Measurements from ENCODE around the gene HSPB2. TPM values are rescaled to one million over a fixed set of nuclear protein-coding genes. Genes with fewer than 3 reads are reported as not detected.

The HSPB2 gene
- total and polyA plus RNA-seq, 2 of the 4 experiments (the other 2 are of a cell fraction) = 0.18 to 0.55 TPM

DNA sequence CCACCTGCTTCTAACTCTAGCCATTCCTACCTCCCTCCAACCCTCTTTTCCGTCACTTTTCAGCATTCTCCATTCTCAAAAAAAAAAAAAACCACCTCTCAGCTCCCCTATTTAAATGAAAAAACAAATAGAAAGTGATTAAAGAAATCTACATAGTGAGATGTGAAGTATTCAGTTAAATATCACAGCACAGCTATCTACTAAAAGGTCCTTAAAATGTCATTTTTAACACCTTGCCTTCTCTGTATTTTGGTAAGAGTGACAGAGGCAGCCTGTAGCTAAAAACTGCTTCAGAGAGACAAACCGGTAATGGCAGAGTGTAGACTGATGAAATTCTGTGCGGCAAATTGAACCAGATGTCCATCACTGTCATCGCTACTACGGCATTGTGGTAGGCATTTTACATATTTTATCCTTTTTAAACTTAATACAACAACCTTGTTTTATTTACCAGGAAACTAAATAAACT, 40.8 kb upstream of the HSPB2 start:
- Histone ChIP-seq H4K8ac (ENCODE audit: low read depth in 2 of 2, low read length in 2 of 2) (peak overlapping the region; percentile 89 to 91), H2AK5ac (ENCODE audit: low read depth, low read length) (no peak overlapping the region)
- POLR2A ChIA-PET (ENCODE audit: unreplicated experiment) = no interaction called here

More for the DNA sequence above, 40.8 kb upstream of the HSPB2 start:
- peak overlapping the region; percentile 89 for H4K5ac ChIP-seq (ENCODE audit: low read depth, low read length)
- H2BK5ac ChIP-seq (ENCODE audit: low read depth, low read length, poor library complexity, severe bottlenecking) = peak overlapping the region; percentile 56
- H3K23ac ChIP-seq (ENCODE audit: low read depth, low read length) = peak overlapping the region; percentile 50; the same call in 1 of the 2 replicates
- peaks cover 3 to 19% of the 10 kb centered on the region in 2 experiments; a peak in 3 of 4 replicates for H3K79me1 ChIP-seq (ENCODE audit: low read depth in 1 of 2, low read length in 2 of 2)
- H4K20me1 ChIP-seq (ENCODE audit: insufficient read depth, low read length) = no peaks in the 10 kb centered on the region
- H3K36me3 ChIP-seq (ENCODE audit: control insufficient read depth, insufficient read depth, low read length) = peaks cover 1% of the 10 kb centered on the region
- peak overlapping the region; percentile 90 for H2AFZ ChIP-seq (replicated peaks; ENCODE audit: low read length, poor library complexity)
- DNase-seq = no peak
- peak overlapping the region; percentile 53; the same call in 1 of the 2 replicates for H3K4ac ChIP-seq (ENCODE audit: low read depth, low read length)
- peak overlapping the region; percentile 66; the same call in 1 of the 2 replicates for H3K14ac ChIP-seq (replicated peaks; ENCODE audit: low read depth, low read length)
- WGBS, 2 experiments (ENCODE audit: extremely low coverage in 2 of 2, insufficient read length in 1 of 2) = no CpG with 5 or more reads among the region's 5 CpGs
- no peak for ATAC-seq (ENCODE audit: low read depth)
- CTCF ChIA-PET = interaction anchor here (1.0 to 1.5 kb wide), 4 partner anchors 15 to 110 kb away, joined by 4 to 6 read pairs (median 5); no protein-coding TSS in a partner anchor
- H3K4me3 ChIP-seq (ENCODE audit: insufficient read depth, low read depth, low read length) = peak overlapping the region; percentile 94
- H4K91ac ChIP-seq (ENCODE audit: insufficient read depth, low read depth, low read length) = peak overlapping the region; percentile 21; the same call in 1 of the 2 replicates
- peaks cover 4% of the 10 kb centered on the region; the same call in 1 of the 2 replicates for H3K9me1 ChIP-seq (ENCODE audit: insufficient read depth, low read length)
- H3K4me2 ChIP-seq (ENCODE audit: low read depth, low read length) = peak overlapping the region; percentile 91
- peak overlapping the region; percentile 73 for H3K9ac ChIP-seq (ENCODE audit: low read depth, low read length)
- H3K18ac ChIP-seq (ENCODE audit: low read depth, low read length) = peak overlapping the region; percentile 51; the same call in 1 of the 2 replicates
- dilution Hi-C loops (cut with HindIII; ENCODE audit: low sequenced_read_pairs, unreplicated experiment) = no loop called here
- TF ChIP-seq BHLHE40 (IDR thresholded peaks at IDR 0.05; ENCODE audit: low read depth, low read length) (no peak), USF2 (IDR thresholded peaks at IDR 0.05; ENCODE audit: low read depth, low read length) (no peak), SMC3 (IDR thresholded peaks at IDR 0.05; ENCODE audit: low read depth, low read length) (no peak)
- intact Hi-C loops (cut with micrococcal nuclease) = loop anchor here (2.0 to 10.0 kb wide), 2 partner anchors 125 to 353 kb away; partner anchors contain the start of gene PTS
- H3K27ac ChIP-seq (ENCODE audit: insufficient read depth, low read length) = peak overlapping the region; percentile 35; the same call in 1 of the 2 replicates
- no peaks in the 10 kb centered on the region for H3K27me3 ChIP-seq (ENCODE audit: control insufficient read depth, insufficient read depth, low read length)
- H3K56ac ChIP-seq (ENCODE audit: extremely low read depth, insufficient read depth, low read length) = peak overlapping the region; percentile 42; the same call in 1 of the 2 replicates
- H2BK15ac ChIP-seq (ENCODE audit: low read depth, low read length) = no peak overlapping the region
- peak overlapping the region; percentile 40; the same call in 1 of the 2 replicates for H2BK120ac ChIP-seq (ENCODE audit: low read depth, low read length)
- no TSS peak for BruUV-seq (replicated peaks)
- H2AK9ac ChIP-seq (replicated peaks; ENCODE audit: low read depth, low read length, poor library complexity) = no peak overlapping the region
- in situ Hi-C loops (cut with MboI; ENCODE audit: low sequenced_read_pairs) = no loop called here
- no peaks in the 10 kb centered on the region for H3K9me3 ChIP-seq (ENCODE audit: control insufficient read depth, insufficient read depth, low read length)
- H3K4me1 ChIP-seq (ENCODE audit: control insufficient read depth, insufficient read depth, low read length) = peaks cover 2% of the 10 kb centered on the region
- no peak overlapping the region for H2BK20ac ChIP-seq (ENCODE audit: low read depth, low read length)

Measured in IMR-90 (cell line).